SU-DHL-6 (cell line): ENCODE results near the gene EPS8L1.
A peak's percentile ranks its signal among the peaks of the same experiment; 100 is the strongest.

ENCODE experiments used
- CTCF ChIP-seq: fragments of 200-600 bp; sonication (generic); IDR thresholded peaks from one replicate; pipeline ENCODE4 v1.5.1; 2017; ENCODE audit warnings: antibody characterized with exemption, mild to moderate bottlenecking, low read length, moderate library complexity; ENCODE audit not compliant: insufficient read depth, poor library complexity, severe bottlenecking
- EZH2phosphoT487 ChIP-seq: fragments of 200-600 bp; sonication (generic), shearing (Covaris generic); conservative IDR thresholded peaks from 2 replicates; pipeline ENCODE4 v1.6.1; 2018; ENCODE audit warnings: mild to moderate bottlenecking, antibody characterized with exemption, low read length, moderate library complexity, mixed read lengths

- TF ChIP-seq CTCF (peak; percentile 57), EZH2phosphoT487 (no peak)
Measured at GRCh38 chr19:55088543-55089341, 13.1 kb downstream of the EPS8L1 start.
